Glutamatergic neuron (in vitro differentiated cells): ENCODE data around the gene SH3GLB1. TPM values are rescaled to one million over a fixed set of nuclear protein-coding genes. Genes with fewer than 3 reads are reported as not detected.

ENCODE experiments used
- DNase-seq: peaks from one replicate; pipeline ENCODE4 v3.0.0; 2022
- H3K27ac Mint-ChIP-seq: one replicate; pipeline ENCODE4 v1.8.0; 2020; ENCODE audit warnings: mild to moderate bottlenecking, mixed read lengths, inconsistent platforms; ENCODE audit not compliant: unreplicated experiment
- H3K27me3 Mint-ChIP-seq: one replicate; pipeline ENCODE4 v1.8.0; 2020; ENCODE audit warnings: mild to moderate bottlenecking, moderate library complexity, mixed read lengths, inconsistent platforms; ENCODE audit not compliant: unreplicated experiment
- H3K36me3 Mint-ChIP-seq: one replicate; pipeline ENCODE4 v1.8.0; 2020; ENCODE audit warnings: mild to moderate bottlenecking, mixed read lengths, inconsistent platforms; ENCODE audit not compliant: unreplicated experiment
- H3K4me1 Mint-ChIP-seq: one replicate; pipeline ENCODE4 v1.8.0; 2020; ENCODE audit warnings: mild to moderate bottlenecking, low read depth, mixed read lengths, inconsistent platforms; ENCODE audit not compliant: unreplicated experiment
- H3K4me3 Mint-ChIP-seq: one replicate; pipeline ENCODE4 v1.8.0; 2020; ENCODE audit warnings: mild to moderate bottlenecking, mixed read lengths, inconsistent platforms; ENCODE audit not compliant: unreplicated experiment
- H3K9me3 Mint-ChIP-seq: one replicate; pipeline ENCODE4 v1.8.0; 2020; ENCODE audit warnings: mild to moderate bottlenecking, moderate library complexity, mixed read lengths, inconsistent platforms; ENCODE audit not compliant: unreplicated experiment
- CTCF ChIP-seq: fragments of 200-600 bp; sonication (generic); IDR thresholded peaks from one replicate; pipeline ENCODE4 v1.5.0; 2021; ENCODE audit not compliant: partially characterized antibody, unreplicated experiment
- total RNA-seq: library from RNA; stranded (reverse); fragmentation: NEBNext Ultra II Directional; extraction: Animal tissue kit (Norgen Biotek cat#: 25700); gene quantifications from one replicate; pipeline ENCODE4 v1.2.1, GENCODE V29; 2021; ENCODE audit not compliant: unreplicated experiment

The SH3GLB1 gene
- total RNA-seq, 1 donor from 2014 or later: 113 TPM

- no peak for DNase-seq
- Mint-ChIP-seq H3K27ac (no peak overlapping the region), H3K9me3 (peaks cover under 1% of the 10 kb centered on the region), H3K27me3 (no peaks in the 10 kb centered on the region), H3K4me1 (peaks cover 8% of the 10 kb centered on the region), H3K4me3 (no peak overlapping the region), H3K36me3 (no peaks in the 10 kb centered on the region)
- TF ChIP-seq CTCF: no peak
These were observed 71.0 kb downstream of the SH3GLB1 start for GRCh38 chr1:86775395-86775794.

- peaks cover 8% of the 10 kb centered on the region for H3K4me1 Mint-ChIP-seq
- H3K9me3 Mint-ChIP-seq: peaks cover 1% of the 10 kb centered on the region
- H3K27ac Mint-ChIP-seq: no peak overlapping the region
- no peak for TF ChIP-seq CTCF
- H3K27me3 Mint-ChIP-seq: no peaks in the 10 kb centered on the region
- H3K4me3 Mint-ChIP-seq: no peak overlapping the region
- DNase-seq: no peak
- H3K36me3 Mint-ChIP-seq: no peaks in the 10 kb centered on the region
These were observed 71.7 kb downstream of the SH3GLB1 start for GRCh38 chr1:86776108-86776507.

- peaks cover 8% of the 10 kb centered on the region for H3K36me3 Mint-ChIP-seq
- H3K4me1 Mint-ChIP-seq: peaks cover 6% of the 10 kb centered on the region
- no peak overlapping the region for H3K27ac Mint-ChIP-seq
- DNase-seq: no peak
- H3K27me3 Mint-ChIP-seq: no peaks in the 10 kb centered on the region
- no peak for TF ChIP-seq CTCF
- no peak overlapping the region for H3K4me3 Mint-ChIP-seq
- peaks cover 1% of the 10 kb centered on the region for H3K9me3 Mint-ChIP-seq
These were observed 74.3 kb downstream of the SH3GLB1 start for GRCh38 chr1:86778569-86779239.

- no peak overlapping the region for H3K4me3 Mint-ChIP-seq
- peaks cover 1% of the 10 kb centered on the region for H3K9me3 Mint-ChIP-seq
- H3K36me3 Mint-ChIP-seq: peaks cover 8% of the 10 kb centered on the region
- H3K27ac Mint-ChIP-seq: no peak overlapping the region
- no peak for TF ChIP-seq CTCF
- DNase-seq: no peak
- no peaks in the 10 kb centered on the region for H3K27me3 Mint-ChIP-seq
- H3K4me1 Mint-ChIP-seq: no peaks in the 10 kb centered on the region
These were observed 75.2 kb downstream of the SH3GLB1 start for GRCh38 chr1:86779308-86780191.

- Mint-ChIP-seq H3K4me3 (no peak overlapping the region), H3K9me3 (peaks cover 1% of the 10 kb centered on the region), H3K27me3 (no peaks in the 10 kb centered on the region), H3K27ac (no peak overlapping the region), H3K4me1 (no peaks in the 10 kb centered on the region), H3K36me3 (peaks cover 8% of the 10 kb centered on the region)
- TF ChIP-seq CTCF: no peak
- no peak for DNase-seq
These were observed 78.1 kb downstream of the SH3GLB1 start for GRCh38 chr1:86782482-86782881.
